HEK293T (cell line): Measurements from ENCODE around the gene ERBB4.

Source experiments
- CTCF ChIA-PET: fragments of 350-600 bp; formaldehyde crosslinking; extraction: SDS; loops from one replicate; lab custom pipeline; 2021; ENCODE audit warnings: antibody characterized with exemption, inconsistent platforms; lab: Yijun Ruan, JAX
- POLR2A ChIA-PET: fragments of 350-600 bp; formaldehyde crosslinking; extraction: SDS; loops from one replicate; lab custom pipeline; 2020; ENCODE audit warnings: antibody characterized with exemption, inconsistent platforms; lab: Yijun Ruan, JAX
- DNase-seq: peaks from one replicate; pipeline ENCODE4 v3.0.0; 2012; ENCODE audit warnings: mixed read lengths; ENCODE audit errors: extremely low spot score
- ARNT ChIP-seq: fragments of 450-650 bp; IDR thresholded peaks from 2 replicates; pipeline ENCODE4 v1.6.1; 2017; ENCODE audit warnings: mild to moderate bottlenecking
- BHLHE40 ChIP-seq: fragments of 450-650 bp; IDR thresholded peaks from 2 replicates; pipeline ENCODE4 v1.6.1; 2016; ENCODE audit warnings: mild to moderate bottlenecking, moderate library complexity, borderline replicate concordance
- CTBP1 ChIP-seq: fragments of 450-650 bp; IDR thresholded peaks from 2 replicates; pipeline ENCODE4 v1.6.1; 2016; ENCODE audit warnings: borderline replicate concordance
- ELF4 ChIP-seq: fragments of 450-650 bp; IDR thresholded peaks from 2 replicates; pipeline ENCODE4 v1.6.1; 2017; ENCODE audit warnings: antibody characterized with exemption
- FOXA1 ChIP-seq: fragments of 450-650 bp; IDR thresholded peaks from 2 replicates; pipeline ENCODE4 v1.6.1; 2016; ENCODE audit warnings: mild to moderate bottlenecking
- FOXK2 ChIP-seq: fragments of 450-650 bp; IDR thresholded peaks from 2 replicates; pipeline ENCODE4 v1.6.1; 2016; ENCODE audit warnings: mild to moderate bottlenecking
- FOXM1 ChIP-seq: fragments of 450-650 bp; IDR thresholded peaks from 2 replicates; pipeline ENCODE4 v1.6.1; 2017; ENCODE audit warnings: mild to moderate bottlenecking, borderline replicate concordance
- HDGF ChIP-seq: fragments of 450-650 bp; IDR thresholded peaks from 2 replicates; pipeline ENCODE4 v1.6.1; 2017; ENCODE audit warnings: antibody characterized with exemption, borderline replicate concordance
- L3MBTL2 ChIP-seq: fragments of 450-650 bp; conservative IDR thresholded peaks from 2 replicates; pipeline ENCODE4 v1.6.1; 2016; ENCODE audit warnings: mild to moderate bottlenecking
- LEF1 ChIP-seq: fragments of 450-650 bp; IDR thresholded peaks from 2 replicates; pipeline ENCODE4 v1.6.1; 2017; ENCODE audit warnings: mild to moderate bottlenecking, borderline replicate concordance
- NFRKB ChIP-seq: fragments of 450-650 bp; IDR thresholded peaks from 2 replicates; pipeline ENCODE4 v1.6.1; 2016; ENCODE audit warnings: mild to moderate bottlenecking, moderate library complexity
- PKNOX1 ChIP-seq: fragments of 450-650 bp; IDR thresholded peaks from 2 replicates; pipeline ENCODE4 v1.6.1; 2016
- SP1 ChIP-seq: fragments of 450-650 bp; IDR thresholded peaks from 2 replicates; pipeline ENCODE4 v1.6.1; 2017
- SUZ12 ChIP-seq: fragments of 450-650 bp; IDR thresholded peaks from 2 replicates; pipeline ENCODE4 v1.6.1; 2016; ENCODE audit warnings: mild to moderate bottlenecking
- TARDBP ChIP-seq: fragments of 450-650 bp; IDR thresholded peaks from 2 replicates; pipeline ENCODE4 v1.6.1; 2016
- ZNF384 ChIP-seq: fragments of 450-650 bp; IDR thresholded peaks from 2 replicates; pipeline ENCODE4 v1.6.1; 2016

Gene ERBB4

GRCh38 chr2:211487733-211488132 lies 1050.9 kb downstream of the ERBB4 start:
- no peak for TF ChIP-seq L3MBTL2
- TF ChIP-seq SP1: no peak
- no peak for TF ChIP-seq PKNOX1
- no peak for TF ChIP-seq HDGF
- ChIA-PET POLR2A (no interaction called here), CTCF (no interaction called here)
- no peak for DNase-seq

GRCh38 chr2:211479536-211480150 lies 1059.0 kb downstream of the ERBB4 start:
- ChIA-PET POLR2A (no interaction called here), CTCF (no interaction called here)
- TF ChIP-seq FOXM1: no peak
- no peak for TF ChIP-seq BHLHE40
- no peak for TF ChIP-seq FOXK2
- no peak for TF ChIP-seq L3MBTL2
- TF ChIP-seq TARDBP: no peak
- no peak for TF ChIP-seq FOXA1
- no peak for TF ChIP-seq CTBP1
- no peak for TF ChIP-seq SP1
- TF ChIP-seq ARNT: no peak
- no peak for TF ChIP-seq HDGF
- TF ChIP-seq ZNF384: no peak
- no peak for TF ChIP-seq LEF1
- no peak for TF ChIP-seq NFRKB
- no peak for TF ChIP-seq PKNOX1
- DNase-seq: no peak

- CTCF ChIA-PET: interaction anchor here (1.6 kb wide), 1 partner anchor 22 kb away, joined by 4 read pairs; no protein-coding TSS in a partner anchor
- TF ChIP-seq ARNT (no peak), SP1 (no peak), L3MBTL2 (no peak), ELF4 (no peak), FOXA1 (no peak), CTBP1 (no peak), HDGF (no peak), NFRKB (no peak), TARDBP (no peak), BHLHE40 (no peak)
- no peak for DNase-seq
- POLR2A ChIA-PET: no interaction called here
Measured at GRCh38 chr2:211477537-211478275, 1060.9 kb downstream of the ERBB4 start.

- no peak for DNase-seq
Measured at GRCh38 chr2:211473116-211473515, 1065.5 kb downstream of the ERBB4 start.

GRCh38 chr2:211469664-211470059 lies 1068.9 kb downstream of the ERBB4 start:
- POLR2A ChIA-PET: no interaction called here
- CTCF ChIA-PET: no interaction called here
- no peak for TF ChIP-seq FOXK2
- no peak for TF ChIP-seq BHLHE40
- no peak for TF ChIP-seq NFRKB
- TF ChIP-seq HDGF: no peak
- no peak for TF ChIP-seq PKNOX1
- TF ChIP-seq ZNF384: no peak
- TF ChIP-seq FOXA1: no peak
- no peak for TF ChIP-seq SUZ12
- TF ChIP-seq LEF1: no peak
- no peak for TF ChIP-seq TARDBP
- no peak for TF ChIP-seq ARNT
- no peak for TF ChIP-seq CTBP1
- no peak for TF ChIP-seq SP1
- TF ChIP-seq FOXM1: no peak
- no peak for DNase-seq

More at GRCh38 chr2:211473116-211473515, 1065.5 kb downstream of the ERBB4 start:
- CTCF ChIA-PET: no interaction called here
- TF ChIP-seq FOXK2 (no peak), FOXM1 (no peak), ZNF384 (no peak), HDGF (no peak), SP1 (no peak), ELF4 (no peak), NFRKB (no peak), SUZ12 (no peak), CTBP1 (no peak), BHLHE40 (no peak), FOXA1 (no peak), ARNT (no peak), TARDBP (no peak), L3MBTL2 (no peak), LEF1 (no peak)
- POLR2A ChIA-PET: no interaction called here
